SK-N-MC (cell line): ENCODE measurements around the gene HSF2BP.
"Not testable (repeated sequence)": the region's sequence is repeated elsewhere in the genome, so short reads cannot be mapped to it uniquely, and the experiment has no call there.

Source experiments
- EZH2 ChIP-seq: fragments of 200-600 bp; sonication (generic); IDR thresholded peaks from one replicate; pipeline ENCODE4 v1.6.1; 2017; ENCODE audit warnings: antibody characterized with exemption
- FOXP2 ChIP-seq: optimal IDR thresholded peaks from 2 replicates; pipeline ENCODE3; 2011; ENCODE audit warnings: mild to moderate bottlenecking, moderate library complexity; ENCODE audit not compliant: insufficient read depth; ENCODE audit errors: extremely low read length, control extremely low read depth
- POLR2AphosphoS5 ChIP-seq: IDR thresholded peaks from 2 replicates; pipeline ENCODE4 v1.6.1; 2012; ENCODE audit warnings: mild to moderate bottlenecking, low read depth, low read length, borderline replicate concordance

- not testable (repeated sequence) for TF ChIP-seq POLR2AphosphoS5, EZH2, FOXP2
Measured at GRCh38 chr21:43503892-43504291, 155.4 kb downstream of the HSF2BP start.
